HG03521 (cell line): Measurements from ENCODE around the gene TRIM27.
A peak's percentile ranks its signal among the peaks of the same experiment; 100 is the strongest.
"Not testable (repeated sequence)": the region's sequence is repeated elsewhere in the genome, so short reads cannot be mapped to it uniquely, and the experiment has no call there.

Experiments
- ATAC-seq: cut with Tn5 transposase; IDR thresholded peaks from one replicate; pipeline ENCODE4 v1.9.1; 2021; ENCODE audit warnings: mild to moderate bottlenecking, moderate library complexity; ENCODE audit not compliant: unreplicated experiment

TRIM27 gene

GRCh38 chr6:28943223-28943556 is 19.4 kb upstream of the TRIM27 start:
- no peak for ATAC-seq

GRCh38 chr6:28941684-28942448 is 18.1 kb upstream of the TRIM27 start:
- no peak for ATAC-seq

GRCh38 chr6:28940858-28941683 is 17.3 kb upstream of the TRIM27 start:
- peak; percentile 48 for ATAC-seq

GRCh38 chr6:28940294-28940857 is 16.6 kb upstream of the TRIM27 start:
- ATAC-seq = no peak

GRCh38 chr6:28933069-28933468 is 9.3 kb upstream of the TRIM27 start:
- no peak for ATAC-seq

DNA sequence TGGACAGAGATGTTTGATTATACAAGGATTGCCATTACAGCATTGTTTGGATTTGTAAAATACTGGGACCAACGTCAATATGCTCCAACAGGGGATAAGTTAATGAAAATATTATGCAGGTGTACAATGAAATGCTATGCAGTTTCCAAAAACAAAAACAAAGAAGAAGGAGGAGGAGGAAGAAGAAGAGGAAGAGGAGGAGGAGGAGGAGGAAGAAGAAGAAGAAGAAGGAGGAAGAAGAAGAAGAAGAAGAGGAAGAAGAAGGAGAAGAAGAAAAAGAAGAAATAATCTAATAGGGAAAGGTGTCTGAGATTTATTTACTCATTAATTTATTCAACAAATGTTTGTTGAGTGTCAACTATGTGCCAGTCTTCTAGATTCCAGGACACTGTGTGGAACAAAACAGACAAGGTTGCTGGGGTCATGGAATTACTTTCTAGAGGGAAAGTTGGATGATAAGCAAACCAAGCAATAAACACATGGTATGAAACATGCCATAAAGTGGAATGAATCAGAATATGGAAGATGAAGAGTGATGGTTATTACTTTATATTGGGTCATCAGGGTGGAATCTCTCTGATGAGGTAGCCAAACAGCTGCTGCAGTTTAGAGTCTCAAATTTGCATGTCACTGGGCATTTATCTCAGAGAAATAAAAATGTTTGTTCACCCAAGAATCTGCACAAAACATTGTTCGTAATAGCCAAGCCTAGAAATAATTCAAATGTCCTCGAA is 6.3 kb upstream of the TRIM27 start:
- ATAC-seq = no peak

- not testable (repeated sequence) for ATAC-seq
Observed at GRCh38 chr6:28929339-28929738, 5.6 kb upstream of the TRIM27 start.

- ATAC-seq = no peak
Observed at GRCh38 chr6:28927846-28928245, 4.1 kb upstream of the TRIM27 start.

DNA sequence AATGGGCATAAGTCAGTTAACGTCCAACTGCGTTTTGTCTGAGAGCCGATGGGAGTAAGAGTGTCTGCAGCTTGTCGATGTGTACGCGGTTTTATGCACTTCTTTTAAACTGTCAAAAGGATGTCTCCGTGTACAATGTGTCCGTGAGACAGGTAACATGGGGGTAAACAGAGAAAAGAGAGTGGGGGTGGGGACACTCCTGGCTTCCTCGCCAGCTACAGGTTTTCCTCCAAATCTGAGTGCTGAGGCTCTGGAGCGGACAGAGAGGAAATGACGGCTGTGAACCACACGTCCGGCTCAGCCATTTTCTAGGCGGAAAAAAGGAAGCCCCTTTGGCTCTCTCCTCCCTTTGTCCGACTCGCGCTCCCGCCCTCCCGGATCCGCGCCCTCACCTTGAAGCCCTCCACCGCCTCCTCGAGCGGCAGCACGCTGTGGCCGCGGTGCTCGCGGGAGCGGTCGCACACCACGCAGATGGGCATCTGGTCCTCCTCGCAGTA is 916 bp downstream of the TRIM27 start:
- no peak for ATAC-seq

DNA sequence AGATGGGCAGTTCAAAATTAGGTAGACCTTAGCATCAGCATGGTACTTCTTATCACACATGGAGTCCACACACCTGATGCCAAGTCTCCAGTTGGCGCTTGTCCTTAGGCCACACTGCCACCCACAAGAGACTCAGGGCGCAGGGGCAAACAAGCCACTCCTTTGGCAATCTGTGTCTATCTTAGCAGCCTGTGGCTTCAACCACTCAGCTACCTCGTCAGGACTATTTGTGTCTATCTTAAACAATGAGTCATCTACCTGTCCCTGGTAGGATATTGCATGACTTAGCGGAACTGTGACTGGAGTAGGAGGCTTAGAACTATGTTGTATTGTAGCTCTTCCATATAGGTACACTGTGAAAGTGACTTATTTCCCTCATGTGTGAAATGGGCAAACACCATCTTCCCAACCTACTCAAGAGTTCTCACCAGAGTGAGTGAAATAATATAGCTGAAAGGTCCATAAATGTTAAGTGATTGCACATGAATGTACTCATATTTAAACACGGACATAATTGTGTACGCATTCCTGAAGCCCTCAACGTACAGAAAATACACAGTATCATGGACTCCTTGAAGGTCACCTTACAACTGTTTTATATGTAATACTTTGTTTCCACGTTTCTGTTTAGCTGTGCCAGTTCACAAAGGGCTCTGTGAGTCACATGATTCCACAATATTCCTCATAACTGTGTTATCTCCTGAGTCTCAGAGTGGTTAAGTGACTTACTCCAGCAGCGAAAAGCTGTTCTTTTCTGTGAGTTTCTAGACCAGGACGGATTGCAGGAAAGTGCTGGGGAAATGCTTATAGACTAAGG is 1.6 kb downstream of the TRIM27 start:
- no peak for ATAC-seq

DNA sequence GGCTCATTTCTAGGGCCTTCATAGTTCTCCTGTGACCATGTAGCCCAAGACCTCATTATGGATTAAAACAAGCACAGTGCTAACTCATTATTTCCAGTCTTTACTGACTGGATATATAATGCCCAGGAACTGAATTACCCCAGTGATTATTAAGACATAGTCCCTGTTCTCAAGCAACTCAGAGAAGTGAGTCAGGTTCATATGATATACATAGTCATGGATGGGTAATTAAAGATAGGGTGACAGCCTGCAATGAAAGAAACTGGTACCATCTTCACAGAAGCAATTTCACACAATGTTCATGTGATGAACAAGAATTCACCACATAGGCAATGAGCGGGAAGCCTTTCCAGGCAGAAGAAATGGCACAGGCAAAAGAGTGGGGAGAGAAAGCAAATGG is 3.5 kb downstream of the TRIM27 start:
- ATAC-seq = no peak

GRCh38 chr6:28914941-28915340 is 8.8 kb downstream of the TRIM27 start:
- no peak for ATAC-seq

GRCh38 chr6:28910901-28911690 is 12.7 kb downstream of the TRIM27 start:
- no peak for ATAC-seq

DNA sequence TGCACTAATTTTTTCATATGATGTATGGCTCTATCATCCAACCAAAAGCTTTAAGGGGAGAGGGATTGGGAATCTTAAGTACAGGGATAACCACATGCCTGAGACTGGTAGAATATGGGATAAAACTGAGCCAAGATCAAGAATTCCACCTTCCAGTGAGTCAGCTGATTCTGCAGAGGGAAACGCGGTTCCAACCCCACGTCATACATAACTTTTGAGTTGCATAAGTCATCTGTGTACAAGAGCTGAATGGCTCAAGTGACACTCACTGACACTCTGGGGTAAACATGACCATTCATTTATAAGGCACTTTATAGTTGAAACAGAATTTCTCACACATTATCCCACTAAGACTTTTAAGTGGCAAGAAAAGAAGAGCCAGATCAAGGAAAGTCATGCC is 16.4 kb downstream of the TRIM27 start:
- ATAC-seq = no peak

DNA sequence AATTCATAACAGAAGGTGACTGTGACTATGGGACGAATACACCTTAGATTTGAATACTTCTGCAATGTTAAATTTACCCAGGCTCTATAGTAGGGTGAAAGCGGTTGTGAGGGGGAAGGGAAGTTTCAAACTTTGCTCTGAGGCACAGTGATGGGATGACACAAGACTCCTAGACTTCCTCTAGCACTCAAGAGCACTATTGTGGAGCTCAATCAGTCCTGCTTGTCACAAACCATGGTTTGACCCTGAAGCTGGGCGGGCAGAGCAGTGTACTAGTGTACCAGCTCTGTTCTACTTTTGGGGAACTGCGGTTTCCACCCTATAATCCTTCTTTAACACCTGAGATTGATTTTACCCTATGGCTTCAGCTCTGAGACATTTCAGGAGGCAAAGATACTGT is 17.1 kb downstream of the TRIM27 start:
- no peak for ATAC-seq

DNA sequence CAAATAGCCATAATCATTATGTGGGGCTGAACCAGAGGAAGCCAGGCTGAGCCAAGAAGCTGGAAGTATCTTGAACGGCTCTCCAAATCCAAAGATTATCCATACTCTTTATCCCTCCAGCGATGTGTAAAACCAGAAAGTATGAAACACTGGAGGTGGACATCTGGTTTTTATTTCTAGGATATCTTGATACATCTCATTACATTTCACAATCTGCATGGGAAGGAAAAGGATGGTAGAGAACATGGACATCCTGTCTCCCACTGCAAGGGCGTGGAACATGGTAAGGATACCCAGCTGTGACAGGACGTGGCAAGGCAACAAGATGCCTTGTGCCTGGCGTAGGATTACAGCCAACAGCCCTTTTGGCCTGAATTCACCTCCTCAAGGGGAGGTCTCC is 20.1 kb downstream of the TRIM27 start:
- no peak for ATAC-seq

- no peak for ATAC-seq
Observed at GRCh38 chr6:28901831-28902230, 22.0 kb downstream of the TRIM27 start.

- ATAC-seq = no peak
Observed at GRCh38 chr6:28900577-28901256, 23.1 kb downstream of the TRIM27 start.

DNA sequence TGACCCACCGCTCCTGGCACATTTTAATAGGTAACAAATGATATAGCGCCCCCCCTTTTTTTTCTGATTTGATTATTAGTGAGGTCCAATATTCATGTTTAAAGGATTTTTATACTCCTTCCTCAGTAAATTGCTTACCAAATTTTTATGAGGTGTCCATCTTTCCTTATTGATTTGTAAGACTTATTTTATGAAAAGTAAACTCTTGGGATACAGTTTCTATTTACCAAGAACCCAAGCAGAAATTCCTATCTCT is 25.1 kb downstream of the TRIM27 start:
- ATAC-seq = no peak
